DND-41 (cell line): ENCODE data around the gene SPTLC3.

ENCODE experiments used
- CTCF ChIP-seq: IDR thresholded peaks from 2 replicates; pipeline ENCODE4 v1.5.1; 2012; ENCODE audit warnings: borderline replicate concordance, low read length, moderate library complexity, mild to moderate bottlenecking; ENCODE audit not compliant: poor library complexity, severe bottlenecking; ENCODE audit errors: extremely low read depth
- EZH2 ChIP-seq: IDR thresholded peaks from 3 replicates; pipeline ENCODE4 v1.6.1; 2012; ENCODE audit warnings: borderline replicate concordance, low read depth, mild to moderate bottlenecking, moderate library complexity, low read length, inconsistent platforms; ENCODE audit not compliant: severe bottlenecking

DNA sequence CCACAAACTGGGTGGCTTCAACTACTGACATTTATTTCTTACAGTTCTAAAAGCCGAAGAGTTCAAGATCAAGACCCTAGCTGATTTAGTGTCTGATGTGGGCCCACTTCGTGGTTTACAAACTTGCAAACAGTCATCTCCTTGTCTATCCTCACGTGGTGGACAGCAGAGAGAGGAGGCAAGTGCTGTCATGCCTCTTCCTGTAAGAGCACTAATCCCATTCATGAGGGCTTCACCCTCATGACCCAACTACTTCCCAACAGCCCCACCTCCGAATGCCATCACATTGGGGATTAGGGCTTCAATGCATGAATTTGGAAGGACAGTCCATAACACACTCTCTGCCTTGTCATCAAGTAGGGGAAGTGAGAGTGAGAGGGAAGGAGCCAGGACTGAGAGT is 196.7 kb downstream of the SPTLC3 start:
- TF ChIP-seq CTCF (no peak), EZH2 (no peak)
